Mucosa of gallbladder (tissue), 1 donor: Measurements from ENCODE around the gene MRPL43. TPM values are rescaled to one million over a fixed set of nuclear protein-coding genes. Genes with fewer than 3 reads are reported as not detected.

ENCODE experiments used
- DNase-seq: peaks from one replicate; pipeline ENCODE4 v3.0.0-alpha.2; 2020; ENCODE audit warnings: low spot score
- total RNA-seq: library from RNA; stranded (reverse); gene quantifications from one replicate; pipeline ENCODE4 v1.2.1, GENCODE V29; 2021
- donor health status: DM: no; HTN: no; CAD: no.

The MRPL43 gene
- total RNA-seq, 1 donor from 2014 or later = 104 TPM

DNA sequence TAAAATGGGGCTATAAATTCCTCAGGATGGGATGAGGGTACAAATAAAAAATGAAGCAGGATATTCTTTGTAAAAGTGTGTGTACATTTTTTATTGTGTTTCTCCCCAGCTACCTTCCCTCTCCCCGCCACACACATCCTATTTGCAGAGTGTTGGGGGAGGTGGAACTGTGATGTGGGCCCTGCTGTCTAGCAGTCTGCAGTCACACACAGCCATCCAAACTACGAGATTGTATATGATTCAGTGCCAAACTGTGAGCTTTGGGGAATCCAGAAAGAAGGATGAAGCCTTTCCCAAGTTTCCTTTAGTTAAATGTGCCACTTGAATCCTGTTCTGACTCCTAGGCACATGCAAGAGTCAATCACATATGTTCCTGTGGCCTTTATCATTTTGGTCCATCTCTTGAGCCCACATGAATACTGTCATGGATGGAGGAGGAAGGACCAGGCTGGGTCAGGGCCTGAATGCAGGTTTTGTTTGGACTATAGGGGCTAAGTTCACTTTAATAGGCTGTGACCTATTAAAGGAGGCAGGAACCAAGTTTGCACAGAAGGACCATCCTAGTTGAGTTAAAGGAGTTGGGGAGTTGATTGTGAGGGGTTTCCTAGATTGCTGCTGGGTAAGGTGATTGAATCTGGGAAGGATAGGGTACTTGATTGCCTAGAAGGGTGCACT, 19.1 kb downstream of the MRPL43 start:
- DNase-seq = no peak

- no peak for DNase-seq
Observed at GRCh38 chr10:100967332-100967731, 20.0 kb downstream of the MRPL43 start.

DNA sequence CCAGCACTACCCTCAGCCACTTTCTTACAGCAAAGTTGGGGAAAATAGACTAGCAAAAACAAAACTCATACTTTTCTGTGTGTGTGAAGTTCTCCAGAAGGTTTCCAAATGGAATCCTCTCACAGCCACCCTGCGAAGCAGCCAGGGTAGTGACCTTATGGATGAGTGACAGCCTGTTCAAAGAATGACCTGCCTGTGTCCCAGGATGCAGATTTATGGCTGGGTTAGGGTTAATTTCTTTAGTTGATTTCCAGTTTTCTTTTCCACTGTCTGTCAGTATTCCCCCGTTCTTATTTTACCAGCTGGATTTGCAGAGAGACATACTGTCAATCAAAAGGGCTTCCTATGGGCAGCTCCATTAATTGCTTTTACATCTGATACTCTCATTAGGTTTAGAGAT, 20.4 kb downstream of the MRPL43 start:
- no peak for DNase-seq

- DNase-seq = no peak
Observed at GRCh38 chr10:100965820-100966219, 21.5 kb downstream of the MRPL43 start.

DNA sequence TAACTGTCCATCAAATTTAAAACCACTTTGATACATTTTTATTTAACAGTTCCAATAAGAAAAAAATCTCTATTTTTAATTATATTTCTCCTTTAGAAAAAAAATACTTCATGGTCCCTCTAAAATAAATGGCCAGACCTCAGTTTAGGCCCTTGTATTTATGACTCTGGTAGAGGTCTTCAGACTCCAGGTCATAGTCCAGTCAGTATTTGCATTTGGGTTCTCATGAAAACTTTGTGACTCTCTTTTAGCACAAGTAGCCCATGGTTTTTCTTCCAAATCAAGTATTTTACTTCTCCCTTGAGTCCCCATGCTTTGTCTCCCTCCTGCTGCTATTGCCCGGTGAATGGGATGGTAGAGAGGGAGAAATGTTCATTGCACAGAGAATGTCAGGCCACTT, 23.5 kb downstream of the MRPL43 start:
- DNase-seq = no peak

DNA sequence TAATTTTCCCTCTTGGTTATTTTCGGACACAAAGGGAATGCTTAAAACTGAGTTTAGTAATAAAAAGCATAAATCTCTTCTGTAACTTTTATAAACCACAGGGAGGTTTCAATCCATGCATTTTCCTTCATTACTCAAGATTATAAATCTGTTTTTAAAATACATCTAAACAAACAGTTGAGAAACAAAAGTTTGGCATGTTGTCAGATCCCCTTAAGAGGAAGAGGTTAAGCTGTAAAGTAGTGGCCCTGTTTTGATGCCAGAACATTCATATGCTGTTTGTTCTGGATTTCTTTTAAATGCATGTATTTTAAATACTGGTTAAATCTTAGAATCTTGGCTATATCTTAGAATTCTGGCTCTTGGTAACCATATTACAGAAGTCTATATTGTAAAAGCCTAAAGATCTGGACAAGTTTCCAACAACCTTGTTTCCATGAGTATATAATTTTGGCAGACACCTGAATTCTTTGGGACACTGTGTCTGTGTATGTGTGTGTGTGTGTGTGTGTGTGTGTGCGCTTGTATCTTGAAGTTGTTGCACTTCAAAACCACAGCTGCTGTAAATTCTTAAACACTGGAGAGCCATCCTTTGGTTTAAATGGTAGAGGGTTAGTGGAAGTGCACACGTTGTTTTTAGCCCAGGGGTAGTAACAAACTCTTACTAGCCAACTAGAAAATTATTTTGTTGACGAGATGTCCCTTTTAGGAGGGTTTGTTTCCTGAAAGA, 24.8 kb downstream of the MRPL43 start:
- no peak for DNase-seq

DNA sequence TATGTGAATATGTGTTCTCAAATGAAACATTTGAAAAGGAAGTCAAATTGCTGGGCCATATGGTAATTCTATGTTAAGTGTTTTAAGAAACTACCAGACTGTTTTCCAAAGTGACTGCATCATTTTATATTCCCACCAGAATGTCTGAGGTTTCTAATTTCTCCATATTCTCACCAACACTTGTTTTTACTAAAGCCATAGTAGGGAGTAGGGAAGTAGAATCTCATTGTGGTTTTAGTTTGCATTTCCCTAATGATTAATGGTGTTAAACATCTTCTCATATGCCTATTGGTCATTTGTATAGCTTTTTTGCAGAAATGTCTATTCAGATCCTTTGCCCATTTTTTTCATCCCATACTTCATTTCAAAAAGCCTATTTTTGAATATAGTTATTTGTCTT, 27.0 kb downstream of the MRPL43 start:
- no peak for DNase-seq

DNA sequence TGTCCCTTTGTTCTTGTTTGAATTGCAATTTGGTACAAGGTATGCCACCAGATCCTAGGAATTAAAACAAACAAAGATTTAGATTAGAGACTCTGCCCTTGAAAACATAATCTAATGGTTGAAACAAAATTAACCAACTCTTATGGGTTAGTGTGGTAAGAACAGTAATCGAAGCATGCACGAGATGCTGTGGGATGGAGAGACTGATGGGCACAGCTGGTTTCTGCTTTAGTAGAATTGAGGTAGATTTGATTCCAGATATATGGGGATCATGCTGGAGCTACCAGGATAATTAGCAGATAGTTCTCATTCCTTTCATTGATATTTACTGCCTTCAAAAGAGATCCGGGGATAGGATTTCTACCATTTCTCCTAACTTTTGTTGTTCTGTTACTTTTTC, 38.4 kb downstream of the MRPL43 start:
- no peak for DNase-seq

GRCh38 chr10:100945754-100946153, 41.5 kb downstream of the MRPL43 start:
- DNase-seq = no peak

DNA sequence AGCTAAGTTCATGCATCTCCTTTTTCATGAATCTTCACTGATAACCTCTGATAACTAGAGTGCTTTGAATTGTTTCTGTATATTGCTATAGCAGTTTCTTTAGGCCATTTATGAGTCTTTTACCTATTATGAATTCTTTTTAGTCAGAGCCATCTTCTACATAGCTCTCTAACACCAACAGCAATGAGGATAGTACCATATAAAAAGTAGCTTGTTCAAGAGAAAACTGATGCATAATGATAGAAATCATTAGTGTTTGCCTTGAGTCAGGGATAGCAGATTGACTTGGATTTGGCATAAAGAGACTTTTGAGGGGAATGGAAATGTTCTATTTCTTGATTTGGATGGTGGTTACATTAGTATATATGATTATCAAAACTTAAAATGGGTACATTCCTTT, 43.8 kb downstream of the MRPL43 start:
- no peak for DNase-seq

GRCh38 chr10:100942229-100942628, 45.1 kb downstream of the MRPL43 start:
- no peak for DNase-seq

- no peak for DNase-seq
Observed at GRCh38 chr10:100939763-100940344, 47.4 kb downstream of the MRPL43 start.

Other genes with a start within 250 kb of the MRPL43 start
- gene PAX2, start 241.9 kb downstream of the MRPL43 start, total RNA-seq = not detected
- gene SLF2, start 74.5 kb downstream of the MRPL43 start, total RNA-seq = 26.1 TPM
- 55.1 TPM for gene SEMA4G, start 18.0 kb downstream of the MRPL43 start, total RNA-seq
- 5.7 TPM for gene TWNK, start within 50 bp of the MRPL43 start, total RNA-seq
- gene LZTS2, start 12.3 kb upstream of the MRPL43 start, total RNA-seq = 84.9 TPM
- 5.3 TPM for gene PDZD7, start 43.6 kb upstream of the MRPL43 start, total RNA-seq
- 75.9 TPM for gene SFXN3, start 43.7 kb upstream of the MRPL43 start, total RNA-seq
- gene KAZALD1, start 74.5 kb upstream of the MRPL43 start, total RNA-seq = 3.8 TPM
- not detected for gene TLX1, start 143.8 kb upstream of the MRPL43 start, total RNA-seq
- gene LBX1, start 242.0 kb upstream of the MRPL43 start, total RNA-seq = not detected